H9 (cell line): ENCODE measurements around the gene GCNT1. TPM values are rescaled to one million over a fixed set of nuclear protein-coding genes. Genes with fewer than 3 reads are reported as not detected.

Source experiments
- DNase-seq: peaks from one replicate; pipeline ENCODE4 v3.0.0-alpha.2; 2017
- H2AFZ ChIP-seq: one replicate; pipeline ENCODE4 v1.6.1; 2013; ENCODE audit warnings: mild to moderate bottlenecking, low read length, control low read depth, moderate library complexity
- H2AK5ac ChIP-seq: 2 replicates; pipeline ENCODE4 v1.6.1; 2013; ENCODE audit warnings: low read length, control low read depth, mixed read lengths; ENCODE audit not compliant: insufficient read length
- H2BK120ac ChIP-seq: one replicate; pipeline ENCODE4 v1.6.1; 2013; ENCODE audit warnings: low read depth, mild to moderate bottlenecking, low read length, control low read depth, inconsistent platforms; ENCODE audit not compliant: poor library complexity, severe bottlenecking
- H2BK12ac ChIP-seq: 2 replicates; pipeline ENCODE4 v1.6.1; 2013; ENCODE audit warnings: low read length, control low read depth, mixed read lengths, low read depth; ENCODE audit not compliant: insufficient read length
- H2BK15ac ChIP-seq: 2 replicates; pipeline ENCODE4 v1.6.1; 2013; ENCODE audit warnings: low read depth, low read length, control low read depth
- H2BK20ac ChIP-seq: one replicate; pipeline ENCODE4 v1.6.1; 2013; ENCODE audit warnings: low read depth, mild to moderate bottlenecking, low read length, control low read depth, inconsistent platforms; ENCODE audit not compliant: poor library complexity, severe bottlenecking
- H2BK5ac ChIP-seq: 2 replicates; pipeline ENCODE4 v1.6.1; 2013; ENCODE audit warnings: low read length, control low read depth, mixed read lengths; ENCODE audit not compliant: insufficient read length
- H3K14ac ChIP-seq: 2 replicates; pipeline ENCODE4 v1.6.1; 2013; ENCODE audit warnings: low read length, control low read depth; ENCODE audit not compliant: insufficient read depth
- H3K18ac ChIP-seq: 2 replicates; pipeline ENCODE4 v1.6.1; 2013; ENCODE audit warnings: low read depth, mild to moderate bottlenecking, mixed read lengths, low read length, control low read depth; ENCODE audit not compliant: insufficient read length
- H3K23ac ChIP-seq: 2 replicates; pipeline ENCODE4 v1.6.1; 2013; ENCODE audit warnings: low read length, control low read depth, mixed read lengths, low read depth; ENCODE audit not compliant: insufficient read length
- H3K23me2 ChIP-seq: 2 replicates; pipeline ENCODE4 v1.6.1; 2013; ENCODE audit warnings: low read depth, mild to moderate bottlenecking, mixed read lengths, low read length, control low read depth; ENCODE audit not compliant: insufficient read length, poor library complexity, severe bottlenecking
- H3K27ac ChIP-seq: 2 replicates; pipeline ENCODE4 v1.5.1; 2013; ENCODE audit warnings: low read length, control low read depth, mixed read lengths, low read depth; ENCODE audit not compliant: insufficient read length
- H3K27me3 ChIP-seq: 2 replicates; pipeline ENCODE4 v1.6.1; 2013; ENCODE audit warnings: low read length, control low read depth, inconsistent platforms; ENCODE audit not compliant: insufficient read depth
- H3K4ac ChIP-seq: 2 replicates; pipeline ENCODE4 v1.6.1; 2013; ENCODE audit warnings: low read depth, mild to moderate bottlenecking, control low read depth, inconsistent platforms, low read length, moderate library complexity
- H3K4me1 ChIP-seq: 2 replicates; pipeline ENCODE4 v1.6.1; 2013; ENCODE audit warnings: low read length, control low read depth, inconsistent platforms; ENCODE audit not compliant: insufficient read depth
- H3K4me2 ChIP-seq: 2 replicates; pipeline ENCODE4 v1.6.1; 2013; ENCODE audit warnings: low read length, control low read depth, mixed read lengths; ENCODE audit not compliant: insufficient read length, insufficient read depth
- H3K56ac ChIP-seq: 2 replicates; pipeline ENCODE4 v1.6.1; 2013; ENCODE audit warnings: low read depth, mild to moderate bottlenecking, mixed read lengths, low read length, control low read depth; ENCODE audit not compliant: insufficient read length
- H3K79me1 ChIP-seq: 2 replicates; pipeline ENCODE4 v1.6.1; 2013; ENCODE audit warnings: low read depth, mild to moderate bottlenecking, moderate library complexity, low read length, control low read depth, inconsistent platforms; ENCODE audit not compliant: insufficient read depth, poor library complexity, severe bottlenecking
- H3K79me2 ChIP-seq: 2 replicates; pipeline ENCODE4 v1.6.1; 2013; ENCODE audit warnings: low read length, control low read depth, inconsistent platforms; ENCODE audit not compliant: insufficient read depth
- H3K9ac ChIP-seq: 2 replicates; pipeline ENCODE4 v1.6.1; 2013; ENCODE audit warnings: low read length, control low read depth, mixed read lengths; ENCODE audit not compliant: insufficient read length; ENCODE audit errors: extremely low read depth
- H3K9me3 ChIP-seq: one replicate; pipeline ENCODE4 v1.6.1; 2013; ENCODE audit warnings: low read depth, low read length, inconsistent platforms; ENCODE audit not compliant: control insufficient read depth
- H3T11ph ChIP-seq: one replicate; pipeline ENCODE4 v1.6.1; 2013; ENCODE audit warnings: mild to moderate bottlenecking, low read length, control low read depth, inconsistent platforms
- H4K20me1 ChIP-seq: one replicate; pipeline ENCODE4 v1.6.1; 2013; ENCODE audit not compliant: control insufficient read depth, insufficient read length, insufficient read depth
- H4K5ac ChIP-seq: 2 replicates; pipeline ENCODE4 v1.6.1; 2013; ENCODE audit warnings: low read depth, mild to moderate bottlenecking, mixed read lengths, low read length, control low read depth; ENCODE audit not compliant: insufficient read length
- H4K8ac ChIP-seq: replicated peaks from 2 replicates; pipeline ENCODE4 v1.6.1; 2013; ENCODE audit warnings: low read length, control low read depth, mixed read lengths, low read depth; ENCODE audit not compliant: insufficient read length
- H4K91ac ChIP-seq: 2 replicates; pipeline ENCODE4 v1.6.1; 2013; ENCODE audit warnings: low read depth, mild to moderate bottlenecking, moderate library complexity, mixed read lengths, low read length, control low read depth; ENCODE audit not compliant: insufficient read length
- H3K27ac Mint-ChIP-seq, 3 experiments: 2 replicates in 2 of 3; 3 replicates in 1 of 3; pipeline ENCODE4 v1.8.0; 2020 to 2021; ENCODE audit warnings: mixed read lengths in 3 of 3, mild to moderate bottlenecking in 1 of 3, moderate library complexity in 1 of 3
- H3K27me3 Mint-ChIP-seq: 2 replicates; pipeline ENCODE4 v1.8.0; 2021; ENCODE audit warnings: low read depth, mild to moderate bottlenecking, moderate library complexity, mixed read lengths
- H3K36me3 Mint-ChIP-seq, 3 experiments: 2 replicates in 2 of 3; 3 replicates in 1 of 3; pipeline ENCODE4 v1.8.0; 2020 to 2021; ENCODE audit warnings: low read depth in 3 of 3, mixed read lengths in 3 of 3; ENCODE audit not compliant: insufficient read depth in 1 of 3
- H3K4me1 Mint-ChIP-seq, 2 experiments: 2 replicates each; pipeline ENCODE4 v1.8.0; 2020; ENCODE audit warnings: mixed read lengths in 2 of 2
- H3K4me3 Mint-ChIP-seq, 2 experiments: 2 replicates in 1 of 2; 3 replicates in 1 of 2; pipeline ENCODE4 v1.8.0; 2020 to 2021; ENCODE audit warnings: mild to moderate bottlenecking in 2 of 2, mixed read lengths in 2 of 2, moderate library complexity in 1 of 2
- H3K9me3 Mint-ChIP-seq, 2 experiments: 2 replicates in 1 of 2; 3 replicates in 1 of 2; pipeline ENCODE4 v1.8.0; 2020; ENCODE audit warnings: mild to moderate bottlenecking in 2 of 2, mixed read lengths in 2 of 2, moderate library complexity in 1 of 2
- WGBS: extraction: QIAGEN DNeasy Blood & Tissue Kit; methylation state at CpG from one replicate; pipeline ENCODE4 v1.1.7; 2013; ENCODE audit warnings: missing lambda C conversion rate, low lambda C conversion rate, mixed read lengths; ENCODE audit not compliant: insufficient read length; ENCODE audit errors: extremely low coverage; 5-methylcytosine and 5-hydroxymethylcytosine counted together
- total RNA-seq: library from RNA; stranded (reverse); gene quantifications from 2 replicates; pipeline ENCODE4 v1.2.1, GENCODE V29; 2021
- TF ChIP-seq, protein P1 (sequence below): fragments of 200-600 bp; sonication (generic); conservative IDR thresholded peaks from 3 replicates; pipeline ENCODE4 v1.8.0; 2021; ENCODE audit warnings: antibody characterized with exemption, mild to moderate bottlenecking

GCNT1 gene
- total RNA-seq, 1 experiment from 2014 or later = 35.6 TPM

DNA sequence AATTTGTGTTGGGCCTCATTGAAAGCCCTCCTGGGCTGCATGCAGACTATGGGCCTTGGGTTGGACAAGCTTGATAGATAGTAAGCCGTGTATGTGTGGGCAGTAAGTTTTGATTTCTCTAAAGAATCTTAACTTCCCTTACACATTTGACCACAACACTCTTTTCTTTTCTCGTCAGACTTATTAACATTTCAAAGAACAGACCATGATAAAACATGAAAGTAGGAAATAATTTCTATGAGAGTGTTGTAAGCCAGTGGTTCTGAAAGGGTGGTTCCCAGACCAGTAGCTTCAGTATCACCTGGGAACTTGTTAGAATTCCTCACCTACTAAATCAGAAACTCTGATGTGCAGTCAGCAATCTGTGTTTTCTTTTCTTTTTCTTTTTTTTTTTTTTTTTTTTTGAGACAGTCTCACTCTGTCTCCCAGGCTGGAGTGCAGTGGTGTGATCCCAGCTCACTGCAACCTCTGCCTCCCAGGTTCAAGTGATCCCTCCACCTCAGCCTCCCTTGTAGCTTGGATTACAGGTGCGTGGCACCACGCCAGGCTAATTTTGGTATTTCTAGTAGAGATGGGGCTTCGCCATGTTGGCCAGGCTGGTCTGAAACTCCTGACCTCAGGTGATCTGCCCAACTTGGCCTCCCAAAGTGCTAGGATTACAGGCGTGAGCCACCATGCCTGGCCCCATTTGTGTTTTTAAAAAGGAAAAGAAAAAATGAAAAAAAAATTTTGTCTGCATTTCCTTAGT, 20.0 kb upstream of the GCNT1 start:
- Mint-ChIP-seq H3K9me3 (peaks cover 16 to 19% of the 10 kb centered on the region in 2 experiments), H3K27ac (no peak overlapping the region), H3K27me3 (0 out of 2 replicates have a peak, but pooled peaks cover 2% of the 10 kb centered on the region), H3K4me1 (peaks cover 2% of the 10 kb centered on the region in 2 experiments; a peak in 2 of 4 replicates), H3K4me3 (no peak overlapping the region), H3K36me3 (peaks cover 2 to 14% (median 10%) of the 10 kb centered on the region in 3 experiments; a peak in 6 of 7 replicates)
- no peak overlapping the region for H3K9ac ChIP-seq
- TF ChIP-seq, protein P1, sequence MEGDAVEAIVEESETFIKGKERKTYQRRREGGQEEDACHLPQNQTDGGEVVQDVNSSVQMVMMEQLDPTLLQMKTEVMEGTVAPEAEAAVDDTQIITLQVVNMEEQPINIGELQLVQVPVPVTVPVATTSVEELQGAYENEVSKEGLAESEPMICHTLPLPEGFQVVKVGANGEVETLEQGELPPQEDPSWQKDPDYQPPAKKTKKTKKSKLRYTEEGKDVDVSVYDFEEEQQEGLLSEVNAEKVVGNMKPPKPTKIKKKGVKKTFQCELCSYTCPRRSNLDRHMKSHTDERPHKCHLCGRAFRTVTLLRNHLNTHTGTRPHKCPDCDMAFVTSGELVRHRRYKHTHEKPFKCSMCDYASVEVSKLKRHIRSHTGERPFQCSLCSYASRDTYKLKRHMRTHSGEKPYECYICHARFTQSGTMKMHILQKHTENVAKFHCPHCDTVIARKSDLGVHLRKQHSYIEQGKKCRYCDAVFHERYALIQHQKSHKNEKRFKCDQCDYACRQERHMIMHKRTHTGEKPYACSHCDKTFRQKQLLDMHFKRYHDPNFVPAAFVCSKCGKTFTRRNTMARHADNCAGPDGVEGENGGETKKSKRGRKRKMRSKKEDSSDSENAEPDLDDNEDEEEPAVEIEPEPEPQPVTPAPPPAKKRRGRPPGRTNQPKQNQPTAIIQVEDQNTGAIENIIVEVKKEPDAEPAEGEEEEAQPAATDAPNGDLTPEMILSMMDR = no peak
- no peak overlapping the region for H3K18ac ChIP-seq
- H3K23me2 ChIP-seq = no peaks in the 10 kb centered on the region
- H3K4me1 ChIP-seq = no peaks in the 10 kb centered on the region
- no peak overlapping the region for H3K4ac ChIP-seq
- no peak overlapping the region for H3K23ac ChIP-seq
- H2AK5ac ChIP-seq = no peak overlapping the region
- H3T11ph ChIP-seq = no peak overlapping the region
- H3K79me2 ChIP-seq = no peaks in the 10 kb centered on the region
- no peaks in the 10 kb centered on the region for H4K20me1 ChIP-seq
- no peak overlapping the region for H4K91ac ChIP-seq
- no peak overlapping the region for H2AFZ ChIP-seq
- H3K56ac ChIP-seq = no peak overlapping the region
- H3K14ac ChIP-seq = no peak overlapping the region
- no peak for DNase-seq
- WGBS = no CpG with 5 or more reads among the region's 6 CpGs
- no peak overlapping the region for H2BK20ac ChIP-seq
- H2BK120ac ChIP-seq = no peak overlapping the region
- H3K27me3 ChIP-seq = no peaks in the 10 kb centered on the region
- no peak overlapping the region for H4K5ac ChIP-seq
- H4K8ac ChIP-seq = no peak overlapping the region
- no peak overlapping the region for H3K27ac ChIP-seq
- peaks cover 5% of the 10 kb centered on the region for H3K9me3 ChIP-seq
- no peak overlapping the region for H2BK12ac ChIP-seq
- no peak overlapping the region for H2BK5ac ChIP-seq
- no peak overlapping the region for H2BK15ac ChIP-seq
- no peaks in the 10 kb centered on the region for H3K79me1 ChIP-seq
- no peak overlapping the region for H3K4me2 ChIP-seq
